H9 (cell line): ENCODE data around the gene TMEM181. TPM values are rescaled to one million over a fixed set of nuclear protein-coding genes. Genes with fewer than 3 reads are reported as not detected.

Experiments
- DNase-seq: peaks from one replicate; pipeline ENCODE4 v3.0.0-alpha.2; 2017
- H2AFZ ChIP-seq: one replicate; pipeline ENCODE4 v1.6.1; 2013; ENCODE audit warnings: mild to moderate bottlenecking, low read length, control low read depth, moderate library complexity
- H2AK5ac ChIP-seq: 2 replicates; pipeline ENCODE4 v1.6.1; 2013; ENCODE audit warnings: low read length, control low read depth, mixed read lengths; ENCODE audit not compliant: insufficient read length
- H2BK120ac ChIP-seq: one replicate; pipeline ENCODE4 v1.6.1; 2013; ENCODE audit warnings: low read depth, mild to moderate bottlenecking, low read length, control low read depth, inconsistent platforms; ENCODE audit not compliant: poor library complexity, severe bottlenecking
- H2BK12ac ChIP-seq: 2 replicates; pipeline ENCODE4 v1.6.1; 2013; ENCODE audit warnings: low read length, control low read depth, mixed read lengths, low read depth; ENCODE audit not compliant: insufficient read length
- H2BK15ac ChIP-seq: 2 replicates; pipeline ENCODE4 v1.6.1; 2013; ENCODE audit warnings: low read depth, low read length, control low read depth
- H2BK20ac ChIP-seq: one replicate; pipeline ENCODE4 v1.6.1; 2013; ENCODE audit warnings: low read depth, mild to moderate bottlenecking, low read length, control low read depth, inconsistent platforms; ENCODE audit not compliant: poor library complexity, severe bottlenecking
- H2BK5ac ChIP-seq: 2 replicates; pipeline ENCODE4 v1.6.1; 2013; ENCODE audit warnings: low read length, control low read depth, mixed read lengths; ENCODE audit not compliant: insufficient read length
- H3K14ac ChIP-seq: 2 replicates; pipeline ENCODE4 v1.6.1; 2013; ENCODE audit warnings: low read length, control low read depth; ENCODE audit not compliant: insufficient read depth
- H3K18ac ChIP-seq: 2 replicates; pipeline ENCODE4 v1.6.1; 2013; ENCODE audit warnings: low read depth, mild to moderate bottlenecking, mixed read lengths, low read length, control low read depth; ENCODE audit not compliant: insufficient read length
- H3K23ac ChIP-seq: 2 replicates; pipeline ENCODE4 v1.6.1; 2013; ENCODE audit warnings: low read length, control low read depth, mixed read lengths, low read depth; ENCODE audit not compliant: insufficient read length
- H3K23me2 ChIP-seq: 2 replicates; pipeline ENCODE4 v1.6.1; 2013; ENCODE audit warnings: low read depth, mild to moderate bottlenecking, mixed read lengths, low read length, control low read depth; ENCODE audit not compliant: insufficient read length, poor library complexity, severe bottlenecking
- H3K27ac ChIP-seq: 2 replicates; pipeline ENCODE4 v1.5.1; 2013; ENCODE audit warnings: low read length, control low read depth, mixed read lengths, low read depth; ENCODE audit not compliant: insufficient read length
- H3K27me3 ChIP-seq: 2 replicates; pipeline ENCODE4 v1.6.1; 2013; ENCODE audit warnings: low read length, control low read depth, inconsistent platforms; ENCODE audit not compliant: insufficient read depth
- H3K4ac ChIP-seq: 2 replicates; pipeline ENCODE4 v1.6.1; 2013; ENCODE audit warnings: low read depth, mild to moderate bottlenecking, control low read depth, inconsistent platforms, low read length, moderate library complexity
- H3K4me1 ChIP-seq: 2 replicates; pipeline ENCODE4 v1.6.1; 2013; ENCODE audit warnings: low read length, control low read depth, inconsistent platforms; ENCODE audit not compliant: insufficient read depth
- H3K4me2 ChIP-seq: 2 replicates; pipeline ENCODE4 v1.6.1; 2013; ENCODE audit warnings: low read length, control low read depth, mixed read lengths; ENCODE audit not compliant: insufficient read length, insufficient read depth
- H3K56ac ChIP-seq: 2 replicates; pipeline ENCODE4 v1.6.1; 2013; ENCODE audit warnings: low read depth, mild to moderate bottlenecking, mixed read lengths, low read length, control low read depth; ENCODE audit not compliant: insufficient read length
- H3K79me1 ChIP-seq: 2 replicates; pipeline ENCODE4 v1.6.1; 2013; ENCODE audit warnings: low read depth, mild to moderate bottlenecking, moderate library complexity, low read length, control low read depth, inconsistent platforms; ENCODE audit not compliant: insufficient read depth, poor library complexity, severe bottlenecking
- H3K79me2 ChIP-seq: 2 replicates; pipeline ENCODE4 v1.6.1; 2013; ENCODE audit warnings: low read length, control low read depth, inconsistent platforms; ENCODE audit not compliant: insufficient read depth
- H3K9ac ChIP-seq: 2 replicates; pipeline ENCODE4 v1.6.1; 2013; ENCODE audit warnings: low read length, control low read depth, mixed read lengths; ENCODE audit not compliant: insufficient read length; ENCODE audit errors: extremely low read depth
- H3K9me3 ChIP-seq: one replicate; pipeline ENCODE4 v1.6.1; 2013; ENCODE audit warnings: low read depth, low read length, inconsistent platforms; ENCODE audit not compliant: control insufficient read depth
- H3T11ph ChIP-seq: one replicate; pipeline ENCODE4 v1.6.1; 2013; ENCODE audit warnings: mild to moderate bottlenecking, low read length, control low read depth, inconsistent platforms
- H4K20me1 ChIP-seq: one replicate; pipeline ENCODE4 v1.6.1; 2013; ENCODE audit not compliant: control insufficient read depth, insufficient read length, insufficient read depth
- H4K5ac ChIP-seq: 2 replicates; pipeline ENCODE4 v1.6.1; 2013; ENCODE audit warnings: low read depth, mild to moderate bottlenecking, mixed read lengths, low read length, control low read depth; ENCODE audit not compliant: insufficient read length
- H4K8ac ChIP-seq: replicated peaks from 2 replicates; pipeline ENCODE4 v1.6.1; 2013; ENCODE audit warnings: low read length, control low read depth, mixed read lengths, low read depth; ENCODE audit not compliant: insufficient read length
- H4K91ac ChIP-seq: 2 replicates; pipeline ENCODE4 v1.6.1; 2013; ENCODE audit warnings: low read depth, mild to moderate bottlenecking, moderate library complexity, mixed read lengths, low read length, control low read depth; ENCODE audit not compliant: insufficient read length
- H3K27ac Mint-ChIP-seq, 3 experiments: 2 replicates in 2 of 3; 3 replicates in 1 of 3; pipeline ENCODE4 v1.8.0; 2020 to 2021; ENCODE audit warnings: mixed read lengths in 3 of 3, mild to moderate bottlenecking in 1 of 3, moderate library complexity in 1 of 3
- H3K27me3 Mint-ChIP-seq: 2 replicates; pipeline ENCODE4 v1.8.0; 2021; ENCODE audit warnings: low read depth, mild to moderate bottlenecking, moderate library complexity, mixed read lengths
- H3K36me3 Mint-ChIP-seq, 3 experiments: 2 replicates in 2 of 3; 3 replicates in 1 of 3; pipeline ENCODE4 v1.8.0; 2020 to 2021; ENCODE audit warnings: low read depth in 3 of 3, mixed read lengths in 3 of 3; ENCODE audit not compliant: insufficient read depth in 1 of 3
- H3K4me1 Mint-ChIP-seq, 2 experiments: 2 replicates each; pipeline ENCODE4 v1.8.0; 2020; ENCODE audit warnings: mixed read lengths in 2 of 2
- H3K4me3 Mint-ChIP-seq, 2 experiments: 2 replicates in 1 of 2; 3 replicates in 1 of 2; pipeline ENCODE4 v1.8.0; 2020 to 2021; ENCODE audit warnings: mild to moderate bottlenecking in 2 of 2, mixed read lengths in 2 of 2, moderate library complexity in 1 of 2
- H3K9me3 Mint-ChIP-seq, 2 experiments: 2 replicates in 1 of 2; 3 replicates in 1 of 2; pipeline ENCODE4 v1.8.0; 2020; ENCODE audit warnings: mild to moderate bottlenecking in 2 of 2, mixed read lengths in 2 of 2, moderate library complexity in 1 of 2
- WGBS: extraction: QIAGEN DNeasy Blood & Tissue Kit; methylation state at CpG from one replicate; pipeline ENCODE4 v1.1.7; 2013; ENCODE audit warnings: missing lambda C conversion rate, low lambda C conversion rate, mixed read lengths; ENCODE audit not compliant: insufficient read length; ENCODE audit errors: extremely low coverage; 5-methylcytosine and 5-hydroxymethylcytosine counted together
- total RNA-seq: library from RNA; stranded (reverse); gene quantifications from 2 replicates; pipeline ENCODE4 v1.2.1, GENCODE V29; 2021
- TF ChIP-seq, protein P1 (sequence below): fragments of 200-600 bp; sonication (generic); conservative IDR thresholded peaks from 3 replicates; pipeline ENCODE4 v1.8.0; 2021; ENCODE audit warnings: antibody characterized with exemption, mild to moderate bottlenecking

The TMEM181 gene
- total RNA-seq, 1 experiment from 2014 or later = 24.4 TPM

DNA sequence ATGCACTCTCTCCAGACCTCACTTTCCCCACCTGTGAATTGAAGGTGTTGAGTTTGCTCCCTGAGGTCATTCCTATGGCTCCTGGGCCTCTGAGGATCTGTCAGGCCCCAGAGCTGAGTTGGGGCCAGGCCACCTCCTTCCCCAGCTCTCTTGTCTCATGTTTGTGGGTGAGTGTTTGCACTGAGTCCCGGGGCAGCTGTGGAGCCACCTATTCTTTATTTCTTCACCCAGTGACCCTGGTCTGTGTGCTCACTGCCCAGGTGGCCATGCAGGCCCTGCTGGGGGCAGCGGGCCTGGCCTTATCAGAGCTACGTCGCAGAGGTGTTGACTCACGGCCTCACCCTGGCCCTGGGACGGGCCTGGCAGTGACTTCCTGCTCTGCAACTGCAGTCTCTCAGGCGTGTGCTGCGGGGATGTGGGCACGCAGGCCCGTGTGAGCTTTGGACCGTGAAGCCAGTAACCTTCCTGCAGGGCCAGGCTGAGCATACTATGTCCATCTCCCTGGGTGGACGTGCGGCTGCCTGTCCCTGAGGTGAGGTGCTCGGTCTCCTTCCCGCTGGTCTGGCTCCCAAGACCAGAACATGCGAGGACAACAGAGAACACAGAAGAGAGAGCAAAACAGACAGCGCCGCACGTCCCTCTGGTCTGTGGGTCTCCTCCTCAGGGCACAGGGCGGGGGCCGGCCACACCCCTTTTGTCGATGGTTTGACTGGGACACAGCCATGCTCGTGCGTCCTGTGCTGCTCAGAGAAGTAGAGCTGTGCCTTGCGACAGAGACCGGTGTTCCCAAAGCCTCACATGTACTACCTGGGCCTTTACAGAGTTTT, 12.1 kb downstream of the TMEM181 start:
- H2BK15ac ChIP-seq = no peak overlapping the region
- H3K56ac ChIP-seq = no peak overlapping the region
- no peaks in the 10 kb centered on the region; a peak in 1 of 5 replicates for H3K9me3 Mint-ChIP-seq
- peaks cover 8% of the 10 kb centered on the region; the same call in 1 of the 2 replicates for H3K79me2 ChIP-seq
- no peak overlapping the region for H4K8ac ChIP-seq
- no peak overlapping the region for H2BK5ac ChIP-seq
- no peaks in the 10 kb centered on the region for H4K20me1 ChIP-seq
- no peaks in the 10 kb centered on the region for H3K27me3 Mint-ChIP-seq
- H3K18ac ChIP-seq = no peak overlapping the region
- H4K5ac ChIP-seq = no peak overlapping the region
- H3K36me3 Mint-ChIP-seq = peaks cover 19 to 26% (median 21%) of the 10 kb centered on the region in 3 experiments
- TF ChIP-seq, protein P1, sequence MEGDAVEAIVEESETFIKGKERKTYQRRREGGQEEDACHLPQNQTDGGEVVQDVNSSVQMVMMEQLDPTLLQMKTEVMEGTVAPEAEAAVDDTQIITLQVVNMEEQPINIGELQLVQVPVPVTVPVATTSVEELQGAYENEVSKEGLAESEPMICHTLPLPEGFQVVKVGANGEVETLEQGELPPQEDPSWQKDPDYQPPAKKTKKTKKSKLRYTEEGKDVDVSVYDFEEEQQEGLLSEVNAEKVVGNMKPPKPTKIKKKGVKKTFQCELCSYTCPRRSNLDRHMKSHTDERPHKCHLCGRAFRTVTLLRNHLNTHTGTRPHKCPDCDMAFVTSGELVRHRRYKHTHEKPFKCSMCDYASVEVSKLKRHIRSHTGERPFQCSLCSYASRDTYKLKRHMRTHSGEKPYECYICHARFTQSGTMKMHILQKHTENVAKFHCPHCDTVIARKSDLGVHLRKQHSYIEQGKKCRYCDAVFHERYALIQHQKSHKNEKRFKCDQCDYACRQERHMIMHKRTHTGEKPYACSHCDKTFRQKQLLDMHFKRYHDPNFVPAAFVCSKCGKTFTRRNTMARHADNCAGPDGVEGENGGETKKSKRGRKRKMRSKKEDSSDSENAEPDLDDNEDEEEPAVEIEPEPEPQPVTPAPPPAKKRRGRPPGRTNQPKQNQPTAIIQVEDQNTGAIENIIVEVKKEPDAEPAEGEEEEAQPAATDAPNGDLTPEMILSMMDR = no peak
- WGBS = no CpG with 5 or more reads among the region's 26 CpGs
- DNase-seq = no peak
- no peak overlapping the region for H3K4ac ChIP-seq
- H3K9ac ChIP-seq = no peak overlapping the region
- H3K4me1 Mint-ChIP-seq = peaks cover 34 to 37% of the 10 kb centered on the region in 2 experiments
- no peak overlapping the region for H3K4me3 Mint-ChIP-seq
- no peak overlapping the region for H2BK120ac ChIP-seq
- no peaks in the 10 kb centered on the region for H3K9me3 ChIP-seq
- H3K23ac ChIP-seq = no peak overlapping the region
- H2BK20ac ChIP-seq = no peak overlapping the region
- no peak overlapping the region for H3K4me2 ChIP-seq
- no peak overlapping the region for H2BK12ac ChIP-seq
- no peaks in the 10 kb centered on the region for H3K27me3 ChIP-seq
- no peaks in the 10 kb centered on the region for H3K23me2 ChIP-seq
- H3K79me1 ChIP-seq = peaks cover 3% of the 10 kb centered on the region
- H3K27ac ChIP-seq = no peak overlapping the region
- H2AFZ ChIP-seq = no peak overlapping the region
- H3K14ac ChIP-seq = no peak overlapping the region
- no peaks in the 10 kb centered on the region; the same call in 1 of the 2 replicates for H3K4me1 ChIP-seq
- H3K27ac Mint-ChIP-seq = peak overlapping the region in 1 of 3 experiments; percentile 66; a peak in 3 of 7 replicates
- H2AK5ac ChIP-seq = no peak overlapping the region
- no peak overlapping the region for H3T11ph ChIP-seq
- no peak overlapping the region for H4K91ac ChIP-seq
